Measurements from ENCODE around the gene GKN1. TPM values are rescaled to one million over a fixed set of nuclear protein-coding genes. Genes with fewer than 3 reads are reported as not detected.

GKN1 gene
- polyA plus RNA-seq, 3 donors from 2014 or later, result not detected

DNA sequence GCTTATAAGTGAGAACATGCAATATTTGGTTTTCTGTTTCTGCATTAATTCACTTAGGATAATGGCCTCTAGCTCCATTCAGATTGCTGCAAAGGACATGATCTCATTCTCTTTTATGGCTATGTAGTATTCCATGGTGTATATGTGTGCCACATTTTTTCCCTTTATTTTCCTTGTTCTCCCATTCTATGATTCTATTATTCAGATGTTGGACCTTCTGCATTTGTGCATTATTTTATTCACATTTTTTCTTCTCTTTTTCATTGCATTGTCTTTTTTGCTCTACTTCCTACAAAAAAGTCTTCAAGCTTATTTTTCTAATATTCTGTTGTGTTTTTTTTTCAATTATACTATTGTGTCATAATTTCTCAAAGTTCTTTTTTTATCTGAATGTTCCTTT lies 27.4 kb downstream of the GKN1 start:
- Mint-ChIP-seq H3K9me3 (peaks cover 0 to 8% (median 1%) of the 10 kb centered on the region in 6 donors), H3K27me3 (ENCODE audit: low read depth in 3 of 3) (peaks cover 4 to 27% (median 6%) of the 10 kb centered on the region in 3 donors), H3K27ac (no peak overlapping the region), H3K36me3 (peaks cover 0 to 3% (median 0%) of the 10 kb centered on the region in 3 donors), H3K4me3 (no peak overlapping the region), H3K4me1 (no peaks in the 10 kb centered on the region)
- DNase-seq, result no peak

DNA sequence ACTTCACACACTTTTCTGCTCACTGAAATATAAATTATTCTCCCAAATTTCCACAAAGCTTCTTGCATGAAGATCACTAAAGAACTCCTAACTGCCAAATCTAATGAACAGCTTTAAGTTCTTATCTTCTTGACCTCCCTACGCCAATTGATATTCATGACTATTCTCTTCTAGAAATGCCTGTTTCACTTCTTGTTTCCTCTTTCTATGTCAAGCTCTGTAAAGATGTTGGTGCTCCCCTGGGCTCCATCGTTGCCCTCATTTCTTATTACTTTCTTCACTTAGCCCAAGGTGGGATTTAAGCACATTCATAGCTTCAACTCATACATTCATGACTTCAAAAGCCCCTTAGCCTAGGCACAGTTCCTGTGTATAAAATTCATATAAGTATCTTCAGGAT lies 29.3 kb downstream of the GKN1 start:
- Mint-ChIP-seq H3K4me1 (no peaks in the 10 kb centered on the region), H3K27me3 (ENCODE audit: low read depth in 3 of 3) (peaks cover 2 to 27% (median 4%) of the 10 kb centered on the region in 3 donors), H3K36me3 (no peaks in the 10 kb centered on the region), H3K4me3 (no peak overlapping the region), H3K27ac (no peak overlapping the region), H3K9me3 (peaks cover 0 to 8% (median 1%) of the 10 kb centered on the region in 6 donors)
- no peak for DNase-seq

DNA sequence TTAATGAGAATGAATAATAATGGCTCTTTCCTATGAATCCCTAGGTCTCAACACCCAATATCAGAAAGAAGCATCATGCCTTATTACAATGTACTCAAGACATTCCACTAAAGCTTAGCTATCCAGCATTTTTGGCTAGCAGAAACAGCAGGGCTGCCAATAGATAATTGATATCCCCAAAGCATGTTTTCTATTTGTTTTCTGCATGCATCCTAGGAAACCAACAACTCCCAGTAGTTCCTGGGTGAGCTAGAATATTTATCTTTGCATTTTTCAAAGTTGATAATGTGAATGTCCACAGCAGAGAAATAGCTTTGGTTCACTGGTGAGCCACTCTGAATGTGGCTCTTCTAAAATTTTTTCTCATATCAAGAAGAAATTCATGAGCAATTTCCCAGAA lies 32.7 kb downstream of the GKN1 start:
- Mint-ChIP-seq H3K27ac (no peak overlapping the region), H3K4me3 (no peak overlapping the region), H3K9me3 (peaks cover 0 to 5% (median 0%) of the 10 kb centered on the region in 6 donors), H3K36me3 (no peaks in the 10 kb centered on the region), H3K27me3 (ENCODE audit: low read depth in 3 of 3) (peaks cover 5 to 22% (median 5%) of the 10 kb centered on the region in 3 donors), H3K4me1 (no peaks in the 10 kb centered on the region)
- DNase-seq, result no peak

DNA sequence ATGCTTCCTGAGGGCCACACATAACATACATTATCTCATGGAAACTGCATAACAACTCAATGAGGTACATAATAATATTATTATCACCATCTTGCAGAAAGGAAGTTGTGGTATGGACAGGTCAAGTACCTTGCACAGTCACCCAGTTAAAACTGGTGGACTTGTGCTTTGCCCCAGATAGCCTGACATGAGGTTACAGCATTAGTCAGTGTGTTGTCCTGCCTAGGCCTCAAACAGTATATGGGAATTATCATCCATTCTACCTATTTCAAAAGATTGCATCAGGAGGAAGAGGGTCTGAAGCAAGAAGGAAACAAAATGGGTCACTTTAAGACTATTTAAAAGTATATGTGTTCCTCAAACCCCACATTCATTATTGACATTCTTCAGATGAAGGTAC lies 33.2 kb downstream of the GKN1 start:
- H3K27me3 Mint-ChIP-seq (ENCODE audit: low read depth in 3 of 3), result peaks cover 5 to 23% (median 5%) of the 10 kb centered on the region in 3 donors
- H3K4me1 Mint-ChIP-seq, result peaks cover 3% of the 10 kb centered on the region in 2 donors
- no peak for DNase-seq
- no peak overlapping the region for H3K4me3 Mint-ChIP-seq
- H3K9me3 Mint-ChIP-seq, result peaks cover 0 to 3% (median 0%) of the 10 kb centered on the region in 6 donors
- H3K27ac Mint-ChIP-seq, result no peak overlapping the region
- no peaks in the 10 kb centered on the region for H3K36me3 Mint-ChIP-seq

DNA sequence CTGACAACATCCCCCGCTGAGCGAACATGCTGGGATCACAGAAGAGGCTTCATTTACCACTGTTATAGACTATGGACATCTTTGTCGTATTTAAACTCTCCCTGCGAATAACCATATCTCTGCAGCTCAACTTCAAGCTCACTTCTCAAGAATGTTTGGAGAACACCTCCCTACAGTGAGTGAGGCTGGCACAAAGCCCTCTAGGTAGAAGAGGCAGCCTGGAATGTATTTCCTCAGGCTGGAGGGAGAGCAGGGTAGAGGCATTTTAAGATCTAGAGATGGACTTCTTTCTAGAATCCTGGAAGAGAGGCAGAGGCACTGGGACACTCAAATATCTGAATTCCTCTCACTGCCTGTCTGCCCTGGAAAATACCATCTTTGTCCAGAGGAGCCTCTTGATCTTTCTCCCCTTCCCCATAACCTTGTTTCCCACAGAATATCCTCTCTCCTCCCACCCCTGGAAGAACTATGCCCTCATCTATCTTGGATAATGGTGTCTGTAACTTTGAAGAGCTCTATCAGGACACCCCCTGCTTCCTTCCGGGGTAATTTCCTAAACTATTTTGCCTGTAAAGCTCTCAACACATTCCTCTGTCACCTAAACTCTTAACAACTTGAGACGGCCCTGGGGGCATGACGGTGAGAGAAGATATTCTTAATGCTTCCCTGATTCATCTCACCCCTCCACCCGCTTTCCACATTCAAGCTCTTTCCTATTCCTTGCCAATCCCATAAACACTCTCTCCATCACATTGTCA lies 36.2 kb downstream of the GKN1 start:
- peaks cover 14 to 15% of the 10 kb centered on the region in 2 donors for H3K4me1 Mint-ChIP-seq
- peaks cover 0 to 2% (median 0%) of the 10 kb centered on the region in 6 donors for H3K9me3 Mint-ChIP-seq
- no peaks in the 10 kb centered on the region for H3K36me3 Mint-ChIP-seq
- no peak overlapping the region for H3K4me3 Mint-ChIP-seq
- no peak overlapping the region for H3K27ac Mint-ChIP-seq
- DNase-seq, result no peak
- peaks cover 8 to 32% (median 19%) of the 10 kb centered on the region in 3 donors for H3K27me3 Mint-ChIP-seq (ENCODE audit: low read depth in 3 of 3)

DNA sequence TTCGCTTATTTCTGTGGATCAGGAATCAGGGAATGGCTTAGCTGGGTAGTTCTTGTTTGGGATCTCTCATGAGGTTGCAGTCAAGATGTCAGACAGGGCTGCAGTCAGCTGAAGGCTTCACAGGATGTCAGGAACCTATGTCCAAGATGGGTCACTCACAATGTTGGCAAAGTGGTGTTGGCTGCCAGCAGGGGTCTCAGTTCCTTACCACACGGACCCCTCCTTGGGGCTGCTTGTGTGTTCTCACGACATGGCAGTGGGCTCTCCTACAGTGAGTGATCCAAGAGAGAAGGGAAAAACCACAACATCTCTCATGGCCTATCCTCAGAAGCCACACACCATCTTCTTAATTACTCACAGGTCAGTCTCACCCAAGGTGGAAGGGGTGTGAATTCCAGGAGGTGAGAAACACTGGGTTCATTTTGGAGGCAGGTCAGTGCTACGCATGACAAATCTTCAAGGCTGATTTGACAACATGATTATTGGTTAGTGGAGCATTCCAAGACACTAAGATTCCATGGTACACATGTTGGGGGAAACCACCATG lies 37.2 kb downstream of the GKN1 start:
- H3K27me3 Mint-ChIP-seq (ENCODE audit: low read depth in 3 of 3), result peaks cover 11 to 27% (median 18%) of the 10 kb centered on the region in 3 donors
- DNase-seq, result no peak
- no peaks in the 10 kb centered on the region for H3K36me3 Mint-ChIP-seq
- H3K9me3 Mint-ChIP-seq, result peaks cover 0 to 2% (median 0%) of the 10 kb centered on the region in 6 donors
- peak overlapping the region in 4 of 5 donors; percentile 12 to 88 (median 64) for H3K4me3 Mint-ChIP-seq
- H3K4me1 Mint-ChIP-seq, result peaks cover 14 to 15% of the 10 kb centered on the region in 2 donors
- H3K27ac Mint-ChIP-seq, result no peak overlapping the region

DNA sequence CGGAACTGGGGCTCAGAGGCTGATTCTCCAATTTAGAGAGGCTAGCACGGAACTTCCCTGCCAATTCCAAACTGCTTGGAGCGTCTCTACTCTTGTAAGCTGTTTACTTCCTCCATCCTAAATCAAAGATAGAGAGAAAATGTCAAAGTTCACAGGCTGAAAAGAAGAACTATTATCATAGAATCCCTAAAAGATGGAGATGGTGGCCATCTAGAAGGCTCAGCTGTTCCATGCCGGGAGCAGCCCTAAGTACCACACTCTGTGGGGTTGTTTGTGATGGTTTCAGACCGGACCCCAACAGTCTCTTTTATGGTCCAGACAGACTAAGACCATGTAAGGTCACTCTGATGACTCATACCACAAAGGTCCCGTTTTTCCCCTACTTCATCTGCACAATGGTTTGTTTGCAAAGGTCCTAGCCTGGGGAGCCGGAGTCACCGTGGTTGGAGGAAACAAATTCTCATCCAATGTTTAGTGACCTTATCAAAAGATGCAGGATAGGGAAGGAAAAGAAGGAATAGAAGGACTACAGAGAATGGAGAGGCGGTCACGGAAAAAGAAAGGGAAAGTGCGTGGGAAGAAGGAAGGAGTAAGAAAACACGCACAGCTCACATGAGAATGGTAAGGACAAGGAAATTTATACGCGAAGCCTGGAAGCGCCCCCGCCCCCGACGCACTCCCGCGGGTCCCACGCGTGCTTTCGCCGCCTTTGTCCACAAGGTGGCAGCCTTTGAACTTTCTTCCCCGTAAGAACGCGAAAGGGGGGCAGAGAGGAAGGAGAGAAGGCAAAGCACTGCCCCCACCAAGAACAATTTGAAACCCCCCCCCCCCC lies 38.1 kb downstream of the GKN1 start:
- H3K27ac Mint-ChIP-seq, result peak overlapping the region in 1 of 6 donors; percentile 35
- H3K4me1 Mint-ChIP-seq, result peaks cover 14 to 15% of the 10 kb centered on the region in 2 donors
- H3K9me3 Mint-ChIP-seq, result peaks cover 0 to 2% (median 0%) of the 10 kb centered on the region in 6 donors
- H3K36me3 Mint-ChIP-seq, result no peaks in the 10 kb centered on the region
- DNase-seq, result peak; percentile 11 to 26 (median 17)
- peak overlapping the region; percentile 71 to 88 (median 79) for H3K4me3 Mint-ChIP-seq
- H3K27me3 Mint-ChIP-seq (ENCODE audit: low read depth in 3 of 3), result peaks cover 17 to 28% (median 18%) of the 10 kb centered on the region in 3 donors

DNA sequence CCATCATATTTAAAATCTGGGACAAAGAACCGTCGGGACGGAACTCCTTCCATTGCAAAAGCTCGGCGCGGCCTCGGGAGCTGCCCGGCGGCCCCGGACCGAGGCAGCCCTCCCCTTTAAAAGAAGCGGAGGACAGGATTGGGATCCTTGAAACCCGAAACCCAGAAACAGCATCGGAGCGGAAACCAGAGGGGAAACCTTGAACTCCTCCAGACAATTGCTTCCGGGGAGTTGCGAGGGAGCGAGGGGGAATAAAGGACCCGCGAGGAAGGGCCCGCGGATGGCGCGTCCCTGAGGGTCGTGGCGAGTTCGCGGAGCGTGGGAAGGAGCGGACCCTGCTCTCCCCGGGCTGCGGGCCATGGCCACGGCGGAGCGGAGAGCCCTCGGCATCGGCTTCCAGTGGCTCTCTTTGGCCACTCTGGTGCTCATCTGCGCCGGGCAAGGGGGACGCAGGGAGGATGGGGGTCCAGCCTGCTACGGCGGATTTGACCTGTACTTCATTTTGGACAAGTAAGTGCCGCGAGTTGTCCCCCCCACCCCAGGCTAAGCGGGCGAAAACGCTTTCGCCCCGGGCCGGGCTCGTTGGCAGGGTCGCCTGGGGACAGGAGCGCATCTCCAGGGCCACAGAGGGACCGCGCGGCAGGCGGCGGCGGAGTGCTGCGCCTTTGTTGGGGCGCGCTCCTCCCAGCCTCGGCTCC lies 38.9 kb downstream of the GKN1 start, which contains the start of gene ANTXR1:
ANTXR1 (plus strand) TSS at position 38 of the 698 bp plus-strand sequence; CDS start at position 359, 321 bp downstream.
- Mint-ChIP-seq H3K27me3 (ENCODE audit: low read depth in 3 of 3) (peaks cover 18 to 35% (median 19%) of the 10 kb centered on the region in 3 donors), H3K4me3 (peak within 1 kb of the TSS; percentile 71 to 88 (median 79)), H3K4me1 (peaks cover 14 to 15% of the 10 kb centered on the region in 2 donors), H3K27ac (peak within 1 kb of the TSS in 1 of 6 donors; percentile 35), H3K36me3 (no peaks in the 10 kb centered on the region), H3K9me3 (peaks cover 0 to 2% (median 0%) of the 10 kb centered on the region in 6 donors)
- DNase-seq, result peak in 2 of 3 donors; percentile 2 to 3

DNA sequence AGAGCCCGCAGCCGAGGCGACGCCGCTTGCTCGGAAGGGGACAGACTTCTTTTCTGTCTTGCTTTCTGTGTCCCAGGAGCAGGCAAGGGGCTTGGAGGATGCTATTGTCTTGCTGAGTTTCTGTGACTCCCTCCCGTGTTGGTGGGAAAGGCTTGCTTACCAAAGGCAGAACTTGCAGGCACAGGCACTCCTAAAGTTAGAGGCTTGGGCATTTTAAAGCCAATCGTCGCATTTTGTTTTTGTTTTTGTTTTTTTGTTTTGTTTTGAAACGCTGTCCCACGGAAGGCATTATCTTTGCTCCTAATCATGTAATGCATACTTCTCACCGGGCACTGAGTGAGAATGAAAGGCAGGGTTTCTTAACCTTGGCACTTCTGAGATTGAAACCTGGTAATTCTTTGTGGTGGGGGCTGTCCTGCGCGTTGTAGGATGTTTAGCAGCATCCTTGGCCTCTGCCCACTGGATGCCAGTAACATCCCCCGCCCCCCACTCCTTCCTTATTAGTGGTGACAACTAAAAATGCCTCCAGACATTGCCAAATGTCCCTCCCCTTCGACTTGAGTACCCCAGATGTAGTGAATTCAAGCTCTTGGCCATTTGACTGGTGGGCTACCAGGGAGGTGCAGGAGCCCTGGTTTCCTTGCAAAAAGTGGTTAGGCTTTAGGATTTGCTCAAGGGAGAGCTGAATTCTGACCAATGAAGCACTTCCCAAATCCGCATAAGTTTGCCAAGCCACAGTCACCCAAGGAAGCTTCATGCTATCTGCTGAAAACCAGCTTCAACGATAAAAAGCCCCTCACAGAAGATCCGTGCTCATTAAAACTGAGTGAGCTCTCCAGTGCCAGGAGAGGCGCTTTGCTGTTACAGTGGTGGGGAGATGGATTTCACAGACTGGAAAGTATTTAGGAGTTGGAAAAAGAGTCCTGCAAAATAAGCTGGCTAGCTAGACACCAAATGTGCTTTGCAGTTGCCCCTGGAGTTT lies 39.7 kb downstream of the GKN1 start:
- DNase-seq, result no peak
- Mint-ChIP-seq H3K36me3 (no peaks in the 10 kb centered on the region), H3K4me3 (peak overlapping the region; percentile 44 to 79 (median 65)), H3K4me1 (peaks cover 14 to 15% of the 10 kb centered on the region in 2 donors), H3K9me3 (peaks cover 0 to 2% (median 0%) of the 10 kb centered on the region in 6 donors), H3K27me3 (ENCODE audit: low read depth in 3 of 3) (peaks cover 18 to 39% (median 19%) of the 10 kb centered on the region in 3 donors), H3K27ac (no peak overlapping the region)

DNA sequence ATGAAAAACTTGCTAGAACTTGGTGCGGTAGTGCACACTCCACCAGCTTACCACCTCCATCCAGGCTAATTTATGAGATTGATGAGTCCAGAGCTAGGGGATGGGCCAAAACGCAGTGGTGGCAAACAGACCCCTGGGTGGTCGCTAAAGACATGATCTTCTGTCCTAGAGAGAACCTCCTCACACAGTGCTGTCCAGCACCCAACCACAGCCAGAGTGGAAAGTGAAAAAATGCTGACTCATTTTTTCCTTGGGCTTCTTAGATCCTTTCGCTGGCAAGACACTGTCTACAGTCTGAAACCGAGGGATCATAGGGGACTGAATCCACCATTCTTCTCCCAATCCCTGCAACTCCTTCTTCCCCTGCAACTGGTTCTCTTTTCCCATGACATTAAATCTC lies 42.6 kb downstream of the GKN1 start:
- peaks cover 0 to 2% (median 0%) of the 10 kb centered on the region in 6 donors for H3K9me3 Mint-ChIP-seq
- no peak overlapping the region for H3K27ac Mint-ChIP-seq
- DNase-seq, result no peak
- peaks cover 14 to 15% of the 10 kb centered on the region in 2 donors for H3K4me1 Mint-ChIP-seq
- peaks cover 16 to 44% (median 20%) of the 10 kb centered on the region in 3 donors for H3K27me3 Mint-ChIP-seq (ENCODE audit: low read depth in 3 of 3)
- H3K4me3 Mint-ChIP-seq, result no peak overlapping the region
- no peaks in the 10 kb centered on the region for H3K36me3 Mint-ChIP-seq

DNA sequence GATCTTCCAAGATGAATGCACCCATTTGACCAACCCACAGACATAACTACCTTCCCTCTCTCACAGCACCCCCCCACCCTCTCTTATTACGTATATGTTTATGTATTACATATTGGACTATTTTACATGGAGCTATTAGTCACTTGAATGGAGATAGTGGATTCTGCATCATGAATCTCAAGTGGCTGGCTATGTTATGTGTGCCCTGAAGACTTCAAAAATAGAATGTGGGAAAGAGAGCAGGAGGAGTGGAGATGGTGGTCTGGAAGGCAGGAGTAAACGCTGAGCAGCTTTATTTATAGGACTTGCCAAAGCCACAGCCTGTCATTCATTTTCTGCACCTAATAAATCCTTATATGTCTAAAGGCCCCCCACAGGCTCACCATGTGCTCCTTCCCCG lies 43.4 kb downstream of the GKN1 start:
- Mint-ChIP-seq H3K27ac (no peak overlapping the region), H3K36me3 (no peaks in the 10 kb centered on the region), H3K4me3 (no peak overlapping the region), H3K4me1 (peaks cover 8 to 10% of the 10 kb centered on the region in 2 donors), H3K9me3 (no peaks in the 10 kb centered on the region), H3K27me3 (ENCODE audit: low read depth in 3 of 3) (peaks cover 14 to 37% (median 22%) of the 10 kb centered on the region in 3 donors)
- no peak for DNase-seq

DNA sequence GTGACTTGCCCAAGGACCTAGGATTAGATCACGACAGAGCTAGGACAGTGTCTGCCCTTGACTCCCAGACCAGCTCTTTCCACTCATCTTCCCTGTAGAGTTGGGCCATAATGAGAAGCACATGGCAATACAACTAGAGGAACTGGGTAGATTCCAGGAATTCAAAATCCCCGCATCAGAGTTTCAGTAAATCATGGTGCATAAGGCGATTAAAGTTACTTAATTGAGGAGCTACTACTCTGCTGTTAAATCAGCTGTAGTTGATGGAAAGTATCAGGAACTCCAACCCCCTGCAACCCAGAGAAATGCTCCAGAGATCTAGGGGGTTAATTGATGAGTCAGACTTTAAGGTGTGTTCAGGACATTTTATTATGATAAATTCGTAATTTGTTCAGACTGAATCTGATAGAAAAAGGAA lies 44.3 kb downstream of the GKN1 start:
- peaks cover 10 to 37% (median 20%) of the 10 kb centered on the region in 3 donors for H3K27me3 Mint-ChIP-seq (ENCODE audit: low read depth in 3 of 3)
- no peak overlapping the region for H3K4me3 Mint-ChIP-seq
- H3K36me3 Mint-ChIP-seq, result no peaks in the 10 kb centered on the region
- H3K4me1 Mint-ChIP-seq, result peaks cover 4 to 6% of the 10 kb centered on the region in 2 donors
- no peaks in the 10 kb centered on the region for H3K9me3 Mint-ChIP-seq
- H3K27ac Mint-ChIP-seq, result no peak overlapping the region
- DNase-seq, result no peak

Measured in immature natural killer cell (primary cell).